Activated CD8-positive, alpha-beta memory T cell treated with anti-CD3 and anti-CD28 coated beads, Interleukin-2, amount 10 ng/mL, durations not matched to agents 7 days and 5 days (primary cell): Measurements from ENCODE around the gene B3GNT7. TPM values are rescaled to one million over a fixed set of nuclear protein-coding genes. Genes with fewer than 3 reads are reported as not detected.

Experiments
- ATAC-seq: fragments of 150-1000 bp; cut with Tn5 transposase; one replicate; pipeline ENCODE4 v1.10.0; 2021; ENCODE audit warnings: moderate library complexity
- CTCF ChIA-PET: fragments of 350-600 bp; sonication (Branson Sonifier 250); formaldehyde crosslinking; loops from one replicate; lab custom pipeline; 2021; ENCODE audit warnings: antibody characterized with exemption; lab: Charles Lee
- DNase-seq: peaks from one replicate; pipeline ENCODE4 v3.0.0-alpha.2; 2020
- H3K27ac Mint-ChIP-seq: one replicate; pipeline ENCODE4 v1.8.0; 2021; ENCODE audit warnings: mild to moderate bottlenecking, mixed read lengths
- H3K27me3 Mint-ChIP-seq: one replicate; pipeline ENCODE4 v1.8.0; 2021; ENCODE audit warnings: mixed read lengths
- H3K36me3 Mint-ChIP-seq: one replicate; pipeline ENCODE4 v1.8.0; 2021; ENCODE audit warnings: mild to moderate bottlenecking, mixed read lengths
- H3K4me1 Mint-ChIP-seq: one replicate; pipeline ENCODE4 v1.8.0; 2021; ENCODE audit warnings: mixed read lengths
- H3K4me3 Mint-ChIP-seq: one replicate; pipeline ENCODE4 v1.8.0; 2021; ENCODE audit warnings: mild to moderate bottlenecking, moderate library complexity, mixed read lengths
- H3K9me3 Mint-ChIP-seq: one replicate; pipeline ENCODE4 v1.8.0; 2022; ENCODE audit warnings: low read depth, mixed read lengths
- total RNA-seq, 2 experiments: library from RNA; stranded (reverse); gene quantifications; one replicate each; pipeline ENCODE4 v1.2.3, GENCODE V29; 2021

B3GNT7 gene
- total RNA-seq, 2 experiments from 2014 or later = 0.47 to 0.49 TPM

GRCh38 chr2:231383416-231384108 lies 11.9 kb upstream of the B3GNT7 start:
- Mint-ChIP-seq H3K27me3 (peaks cover 13% of the 10 kb centered on the region), H3K4me1 (no peaks in the 10 kb centered on the region), H3K9me3 (peaks cover 8% of the 10 kb centered on the region), H3K36me3 (peaks cover 2% of the 10 kb centered on the region), H3K4me3 (no peak overlapping the region), H3K27ac (no peak overlapping the region)
- no peak for DNase-seq
- CTCF ChIA-PET = interaction anchor here (1.4 kb wide), 1 partner anchor 10 kb away, joined by 5 read pairs; no protein-coding TSS in a partner anchor
- ATAC-seq = no peak

GRCh38 chr2:231384109-231384435 lies 11.4 kb upstream of the B3GNT7 start:
- Mint-ChIP-seq H3K4me3 (no peak overlapping the region), H3K36me3 (peaks cover 2% of the 10 kb centered on the region), H3K9me3 (peaks cover 8% of the 10 kb centered on the region), H3K27ac (no peak overlapping the region), H3K27me3 (peaks cover 13% of the 10 kb centered on the region), H3K4me1 (no peaks in the 10 kb centered on the region)
- CTCF ChIA-PET = interaction anchor here (1.4 kb wide), 1 partner anchor 10 kb away, joined by 5 read pairs; no protein-coding TSS in a partner anchor
- no peak for ATAC-seq
- no peak for DNase-seq

- peaks cover 13% of the 10 kb centered on the region for H3K27me3 Mint-ChIP-seq
- CTCF ChIA-PET = no interaction called here
- peaks cover 2% of the 10 kb centered on the region for H3K36me3 Mint-ChIP-seq
- H3K9me3 Mint-ChIP-seq = peaks cover 8% of the 10 kb centered on the region
- H3K4me1 Mint-ChIP-seq = no peaks in the 10 kb centered on the region
- ATAC-seq (no peak), DNase-seq (no peak)
- no peak overlapping the region for H3K27ac Mint-ChIP-seq
- no peak overlapping the region for H3K4me3 Mint-ChIP-seq
Measured at GRCh38 chr2:231384970-231385369, 10.5 kb upstream of the B3GNT7 start.

DNA sequence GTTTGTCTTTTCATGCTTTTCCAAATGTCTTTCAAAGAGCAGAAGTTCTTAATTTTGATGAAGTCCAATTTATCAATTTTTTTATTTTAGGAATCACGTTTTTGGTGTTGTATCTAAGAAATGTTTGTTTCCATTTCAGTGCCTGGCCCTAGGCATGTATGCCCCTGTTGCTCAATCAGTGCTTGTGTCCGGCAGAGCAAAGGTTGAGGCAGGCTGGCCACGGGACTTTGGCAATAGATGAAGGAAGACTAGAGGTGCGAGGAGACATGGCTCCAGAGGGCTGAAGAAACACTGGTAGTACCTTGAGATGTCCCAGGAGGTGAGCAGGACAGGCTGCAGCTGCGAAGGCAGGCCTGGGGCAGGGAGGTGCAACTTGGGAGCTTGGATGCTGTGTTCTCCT lies 10.1 kb upstream of the B3GNT7 start:
- ATAC-seq (no peak), DNase-seq (no peak)
- CTCF ChIA-PET = interaction anchor here (1.4 kb wide), 1 partner anchor 50 kb away, joined by 3 read pairs; no protein-coding TSS in a partner anchor
- H3K27ac Mint-ChIP-seq = no peak overlapping the region
- H3K9me3 Mint-ChIP-seq = peaks cover 8% of the 10 kb centered on the region
- no peaks in the 10 kb centered on the region for H3K4me1 Mint-ChIP-seq
- peaks cover 2% of the 10 kb centered on the region for H3K36me3 Mint-ChIP-seq
- H3K27me3 Mint-ChIP-seq = peaks cover 13% of the 10 kb centered on the region
- H3K4me3 Mint-ChIP-seq = no peak overlapping the region

- ATAC-seq (no peak), DNase-seq (no peak)
- CTCF ChIA-PET = interaction anchor here (0.8 to 1.4 kb wide), 2 partner anchors 51 to 88 kb away, joined by 3 read pairs; no protein-coding TSS in a partner anchor
- Mint-ChIP-seq H3K36me3 (peaks cover 2% of the 10 kb centered on the region), H3K27ac (no peak overlapping the region), H3K4me3 (no peak overlapping the region), H3K4me1 (no peaks in the 10 kb centered on the region), H3K27me3 (peaks cover 13% of the 10 kb centered on the region), H3K9me3 (peaks cover 8% of the 10 kb centered on the region)
Measured at GRCh38 chr2:231386446-231386845, 9.1 kb upstream of the B3GNT7 start.

DNA sequence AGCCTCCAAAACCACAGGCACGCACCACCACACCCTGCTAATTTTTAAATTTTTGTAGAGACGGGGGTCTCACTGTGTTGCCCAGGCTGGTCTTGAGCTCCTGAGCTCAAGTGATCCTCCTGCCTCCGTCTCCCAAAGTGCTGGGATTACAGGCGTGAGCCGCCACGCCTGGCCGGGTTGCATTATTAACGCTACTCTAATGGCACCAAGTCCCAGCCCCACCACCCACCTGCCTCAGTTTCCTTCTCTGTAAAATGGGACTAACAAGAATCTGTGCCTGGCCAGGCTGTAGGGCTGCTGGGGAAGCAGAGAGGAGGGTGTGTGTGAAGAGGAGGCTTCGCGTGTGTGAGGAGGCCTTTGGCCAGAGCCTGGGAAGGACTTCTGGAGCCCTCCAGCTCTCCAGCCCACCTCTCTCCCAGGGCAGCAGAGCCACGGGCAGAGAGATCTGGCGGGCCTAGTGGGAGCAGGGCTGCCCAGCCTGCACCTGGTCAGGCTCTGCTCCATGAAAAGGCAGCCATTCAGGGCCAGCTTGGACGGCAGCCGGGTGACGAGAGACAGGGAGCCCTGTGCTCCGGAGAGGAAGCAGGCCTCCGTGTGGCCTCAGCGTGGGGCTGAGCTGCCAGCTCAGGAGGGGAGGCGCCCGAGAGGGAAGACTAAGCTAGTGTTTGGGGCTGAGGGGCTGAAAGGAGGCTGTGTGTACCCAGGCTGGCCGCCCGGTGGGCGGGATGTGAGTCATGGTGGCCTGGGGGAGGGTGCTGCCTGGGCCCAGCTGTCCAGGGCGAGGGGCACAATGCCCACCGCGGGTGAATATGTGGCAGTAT lies 7.4 kb upstream of the B3GNT7 start:
- Mint-ChIP-seq H3K27ac (no peak overlapping the region), H3K4me3 (no peak overlapping the region), H3K27me3 (peaks cover 11% of the 10 kb centered on the region), H3K4me1 (peaks cover 3% of the 10 kb centered on the region), H3K36me3 (peaks cover 2% of the 10 kb centered on the region), H3K9me3 (peaks cover 8% of the 10 kb centered on the region)
- no peak for DNase-seq
- no peak for ATAC-seq
- CTCF ChIA-PET = interaction anchor here (0.6 kb wide), 1 partner anchor 24 kb away, joined by 3 read pairs; no protein-coding TSS in a partner anchor

GRCh38 chr2:231388725-231389346 lies 6.7 kb upstream of the B3GNT7 start:
- peaks cover 11% of the 10 kb centered on the region for H3K27me3 Mint-ChIP-seq
- peaks cover 8% of the 10 kb centered on the region for H3K9me3 Mint-ChIP-seq
- H3K4me1 Mint-ChIP-seq = peaks cover 11% of the 10 kb centered on the region
- H3K4me3 Mint-ChIP-seq = no peak overlapping the region
- DNase-seq = no peak
- CTCF ChIA-PET = interaction anchor here (0.6 kb wide), 1 partner anchor 25 kb away, joined by 3 read pairs; no protein-coding TSS in a partner anchor
- ATAC-seq = no peak
- H3K27ac Mint-ChIP-seq = no peak overlapping the region
- H3K36me3 Mint-ChIP-seq = peaks cover 4% of the 10 kb centered on the region

GRCh38 chr2:231390667-231391066 lies 4.8 kb upstream of the B3GNT7 start:
- DNase-seq = no peak
- H3K36me3 Mint-ChIP-seq = peaks cover 4% of the 10 kb centered on the region
- H3K9me3 Mint-ChIP-seq = peaks cover 3% of the 10 kb centered on the region
- CTCF ChIA-PET = interaction anchor here (1.3 kb wide), 1 partner anchor 16 kb away, joined by 5 read pairs; no protein-coding TSS in a partner anchor
- H3K4me1 Mint-ChIP-seq = peaks cover 24% of the 10 kb centered on the region
- no peak for ATAC-seq
- peaks cover 20% of the 10 kb centered on the region for H3K27me3 Mint-ChIP-seq
- no peak overlapping the region for H3K27ac Mint-ChIP-seq
- no peak overlapping the region for H3K4me3 Mint-ChIP-seq

DNA sequence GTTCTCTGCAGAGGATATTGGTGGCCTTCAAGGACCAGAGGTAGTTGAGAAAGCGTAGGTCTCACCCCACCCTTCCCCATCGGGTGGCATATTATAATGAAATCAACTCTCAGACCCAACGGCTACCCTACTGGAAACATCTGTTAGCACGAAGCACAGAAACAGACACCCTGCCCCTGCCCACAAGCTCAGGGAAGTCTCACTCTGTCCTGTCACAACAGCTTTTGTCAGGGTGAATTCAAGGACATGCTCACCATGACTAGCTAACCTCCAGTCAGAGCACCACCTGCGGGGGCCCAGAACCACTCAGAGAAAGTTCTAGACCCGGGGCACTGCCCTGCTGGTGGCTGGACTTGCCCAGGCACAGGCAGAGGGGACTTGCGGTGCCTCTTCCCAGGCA lies 3.5 kb upstream of the B3GNT7 start:
- CTCF ChIA-PET = interaction anchor here (1.3 kb wide), 1 partner anchor 165 kb away, joined by 3 read pairs; no protein-coding TSS in a partner anchor
- no peak overlapping the region for H3K4me3 Mint-ChIP-seq
- ATAC-seq = no peak

DNA sequence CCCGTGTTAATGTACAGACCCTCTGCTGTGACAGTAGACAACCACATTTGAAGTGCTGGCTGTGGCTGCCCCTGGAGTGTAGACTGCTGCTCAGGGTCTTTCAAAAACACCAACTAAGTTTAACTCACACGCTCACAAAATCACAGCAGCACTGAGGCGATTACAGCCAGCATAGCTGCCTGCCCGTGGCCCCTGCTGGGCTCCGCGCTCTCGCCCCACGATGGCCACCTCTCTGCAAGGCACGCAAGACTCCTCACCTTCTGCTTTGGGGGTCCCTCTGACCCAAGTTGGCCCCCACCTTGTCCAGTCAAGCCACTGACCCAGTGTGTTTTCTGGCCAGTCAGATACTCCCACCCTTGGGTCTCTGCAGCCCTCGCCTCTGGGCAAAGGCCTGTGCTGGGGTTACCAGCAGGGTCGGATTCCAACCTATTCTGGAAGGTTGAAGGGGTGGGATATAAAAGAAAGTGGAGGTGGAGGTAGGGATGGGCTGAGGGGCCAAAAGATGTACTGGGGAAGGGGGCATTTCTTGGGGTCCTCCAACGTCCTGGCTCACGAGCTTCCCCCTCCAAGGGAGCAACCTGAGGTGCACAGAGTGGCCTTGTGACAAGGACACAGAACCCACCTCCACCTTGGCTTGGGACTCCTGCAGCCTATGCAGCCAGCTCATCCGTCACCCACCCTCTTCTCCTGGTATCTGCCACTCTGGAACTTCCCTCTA lies 2.9 kb upstream of the B3GNT7 start:
- no peaks in the 10 kb centered on the region for H3K9me3 Mint-ChIP-seq
- CTCF ChIA-PET = interaction anchor here (1.2 to 2.6 kb wide), 6 partner anchors 9 to 288 kb away, joined by 3 to 10 read pairs (median 4); no protein-coding TSS in a partner anchor
- no peak overlapping the region for H3K4me3 Mint-ChIP-seq
- H3K36me3 Mint-ChIP-seq = peaks cover 2% of the 10 kb centered on the region
- H3K27ac Mint-ChIP-seq = peak overlapping the region; percentile 97
- ATAC-seq (no peak), DNase-seq (no peak)
- peaks cover 33% of the 10 kb centered on the region for H3K4me1 Mint-ChIP-seq
- peaks cover 19% of the 10 kb centered on the region for H3K27me3 Mint-ChIP-seq

More for the DNA sequence above, 3.5 kb upstream of the B3GNT7 start:
- Mint-ChIP-seq H3K36me3 (peaks cover 2% of the 10 kb centered on the region), H3K9me3 (no peaks in the 10 kb centered on the region), H3K4me1 (peaks cover 30% of the 10 kb centered on the region), H3K27ac (no peak overlapping the region), H3K27me3 (peaks cover 19% of the 10 kb centered on the region)
- no peak for DNase-seq

DNA sequence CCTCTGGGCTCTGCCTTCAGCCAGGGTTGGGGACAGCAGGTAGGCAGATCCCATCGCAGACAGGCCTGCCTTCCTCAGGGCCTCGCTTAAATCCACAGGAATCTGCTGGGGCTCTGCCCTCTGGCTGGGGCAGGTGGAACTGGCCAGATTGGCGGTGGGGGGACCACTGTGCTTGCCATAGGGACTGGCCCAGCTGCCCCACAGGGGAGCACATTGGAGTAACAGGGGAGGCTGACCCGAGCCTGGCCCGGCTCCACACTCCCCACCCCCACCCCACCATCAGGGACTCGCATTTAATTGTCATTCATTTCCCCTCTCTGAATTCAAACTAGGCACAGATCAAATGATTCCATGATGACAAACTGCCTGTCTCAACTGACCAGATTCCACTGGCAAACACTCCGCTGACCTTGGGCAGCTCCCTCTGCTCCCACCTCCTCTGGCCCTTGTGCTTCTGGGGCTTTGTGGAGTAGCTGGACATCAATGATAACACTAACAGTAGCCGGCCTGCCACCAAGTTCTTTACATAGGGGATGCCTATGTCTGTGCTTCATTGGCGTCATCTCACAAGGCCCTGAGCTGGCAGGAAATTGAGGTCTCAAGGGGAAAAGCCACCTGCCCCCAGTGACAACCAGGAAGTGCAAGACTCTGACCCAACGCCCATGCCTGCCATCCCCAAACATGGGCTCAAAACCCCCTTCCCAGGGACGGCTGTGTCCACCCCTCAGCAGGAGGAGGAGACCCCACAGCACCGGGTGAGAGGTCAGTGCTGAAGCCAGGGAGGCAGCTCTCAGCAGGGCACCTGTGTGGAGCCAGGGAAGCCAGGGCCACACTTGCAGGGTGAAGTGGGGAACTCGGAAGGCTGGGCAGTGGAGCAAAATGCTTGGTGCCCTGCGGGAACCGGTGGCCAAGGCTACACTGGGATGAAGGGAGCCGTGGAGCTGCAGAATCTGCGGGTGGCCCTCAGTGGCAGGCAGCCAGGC lies 2.1 kb upstream of the B3GNT7 start:
- peak overlapping the region; percentile 97 for H3K27ac Mint-ChIP-seq
- CTCF ChIA-PET = interaction anchor here (0.6 to 5.7 kb wide), 10 partner anchors 9 to 1167 kb away, joined by 3 to 32 read pairs (median 5); no protein-coding TSS in a partner anchor
- H3K9me3 Mint-ChIP-seq = no peaks in the 10 kb centered on the region
- H3K36me3 Mint-ChIP-seq = peaks cover 2% of the 10 kb centered on the region
- peaks cover 33% of the 10 kb centered on the region for H3K4me1 Mint-ChIP-seq
- peak; percentile 82 for DNase-seq
- peaks cover 21% of the 10 kb centered on the region for H3K27me3 Mint-ChIP-seq
- H3K4me3 Mint-ChIP-seq = peak overlapping the region; percentile 76
- peak; percentile 82 for ATAC-seq
